BLaER1 treated with 17β-estradiol and CSF1 and Interleukin-3, amounts not matched to agents 10 nM and 100 nM (cell line): ENCODE results near the gene TPSB2.
A peak's percentile ranks its signal among the peaks of the same experiment; 100 is the strongest.
"Not testable (repeated sequence)": the region's sequence is repeated elsewhere in the genome, so short reads cannot be mapped to it uniquely, and the experiment has no call there.

ENCODE experiments used
- H3K27ac ChIP-seq, 11 experiments: shearing (Covaris generic); formaldehyde crosslinking; 2 replicates each; pipeline ENCODE4 v1.8.1; 2022
- H3K27me3 ChIP-seq, 11 experiments: shearing (Covaris generic); formaldehyde crosslinking; 2 replicates each; pipeline ENCODE4 v1.8.1; 2022
- H3K36me3 ChIP-seq, 11 experiments: shearing (Covaris generic); formaldehyde crosslinking; 2 replicates each; pipeline ENCODE4 v1.8.1; 2022
- H3K4me1 ChIP-seq, 10 experiments: shearing (Covaris generic); formaldehyde crosslinking; 2 replicates each; pipeline ENCODE4 v1.8.1; 2022
- H3K4me2 ChIP-seq, 11 experiments: shearing (Covaris generic); formaldehyde crosslinking; 2 replicates each; pipeline ENCODE4 v1.8.1; 2022
- H3K4me3 ChIP-seq, 10 experiments: shearing (Covaris generic); formaldehyde crosslinking; 2 replicates each; pipeline ENCODE4 v1.8.1; 2022
- H3K9ac ChIP-seq, 11 experiments: shearing (Covaris generic); formaldehyde crosslinking; 2 replicates each; pipeline ENCODE4 v1.8.1; 2022
- H3K9me3 ChIP-seq, 11 experiments: shearing (Covaris generic); formaldehyde crosslinking; replicated peaks in 1 of 11; 2 replicates each; pipeline ENCODE4 v1.8.1; 2022
- H4K20me1 ChIP-seq, 11 experiments: shearing (Covaris generic); formaldehyde crosslinking; 2 replicates each; pipeline ENCODE4 v1.8.1; 2022
- Cebpa-rat ChIP-seq, 11 experiments: shearing (Covaris generic); IDR thresholded peaks; 2 replicates each; pipeline ENCODE4 v1.8.1; 2022

TPSB2 gene

DNA sequence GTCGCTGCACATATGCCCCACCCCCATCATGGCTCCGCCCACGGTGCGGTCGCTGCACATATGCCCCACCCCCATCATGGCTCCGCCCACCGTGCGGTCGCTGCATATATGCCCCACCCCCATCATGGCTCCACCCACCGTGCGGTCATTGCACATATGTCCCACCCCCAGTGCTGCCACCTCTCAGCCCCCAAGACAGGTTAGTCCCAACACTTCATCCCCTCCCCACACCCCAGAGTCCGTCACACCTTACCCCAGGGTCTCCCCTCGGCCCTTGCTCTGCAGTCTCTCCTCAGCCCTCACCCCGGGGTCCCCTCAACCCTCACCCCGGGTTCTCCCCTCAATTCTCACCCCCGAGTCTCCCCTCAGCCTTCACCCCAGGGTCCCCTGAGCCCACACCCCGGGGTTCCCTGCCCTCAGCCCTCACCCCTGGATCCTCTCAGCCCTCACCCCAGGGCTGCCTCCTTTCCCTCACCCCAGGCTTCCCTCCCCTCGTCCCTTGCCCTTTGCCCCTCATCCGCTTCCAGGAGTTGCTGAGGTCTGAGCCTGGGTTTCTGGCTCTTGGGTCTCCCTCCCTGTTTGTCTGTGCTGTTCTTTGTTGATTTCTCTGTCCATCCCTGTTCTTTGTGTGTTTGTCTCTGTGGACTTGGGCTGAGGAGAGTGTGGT, 30.5 kb downstream of the TPSB2 start:
- H3K27me3 ChIP-seq = no peaks in the 10 kb centered on the region
- no peak overlapping the region for H3K4me2 ChIP-seq
- H3K4me1 ChIP-seq = peaks cover 0 to 16% (median 0%) of the 10 kb centered on the region in 10 experiments; a peak in 8 of 20 replicates

DNA sequence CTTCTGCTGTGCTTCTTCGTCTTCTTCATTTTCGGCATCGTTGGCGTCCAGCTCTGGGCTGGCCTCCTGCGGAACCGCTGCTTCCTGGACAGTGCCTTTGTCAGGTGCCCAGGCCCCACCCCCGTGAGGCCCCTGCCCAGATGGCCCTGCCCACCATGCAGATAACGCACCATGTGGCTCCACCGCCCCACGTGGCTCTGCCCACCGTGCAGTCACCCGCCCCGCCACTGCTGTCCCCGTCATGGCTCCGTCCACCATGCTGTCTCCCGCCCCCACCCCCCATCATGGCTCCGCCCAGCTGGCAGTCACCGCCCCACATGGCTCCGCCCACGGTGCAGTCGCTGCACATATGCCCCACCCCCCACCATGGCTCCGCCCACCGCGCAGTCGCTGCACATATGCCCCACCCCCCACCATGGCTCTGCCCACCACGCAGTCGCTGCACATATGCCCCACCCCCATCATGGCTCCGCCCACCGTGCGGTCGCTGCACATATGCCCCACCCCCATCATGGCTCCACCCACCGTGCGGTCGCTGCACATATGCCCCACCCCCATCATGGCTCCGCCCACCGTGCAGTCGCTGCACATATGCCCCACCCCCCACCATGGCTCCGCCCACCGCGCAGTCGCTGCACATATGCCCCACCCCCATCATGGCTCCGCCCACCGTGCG, 31.2 kb downstream of the TPSB2 start:
- H3K4me2 ChIP-seq, H3K4me3 ChIP-seq, H3K27me3 ChIP-seq, H3K9me3 ChIP-seq, H3K9ac ChIP-seq, H3K27ac ChIP-seq: not testable (repeated sequence)
- Histone ChIP-seq H3K4me1 (peaks cover 0 to 20% (median under 1%) of the 10 kb centered on the region in 10 experiments; a peak in 8 of 20 replicates), H4K20me1 (peaks cover 0 to 66% (median 42%) of the 10 kb centered on the region in 11 experiments; a peak in 18 of 22 replicates), H3K36me3 (peaks cover 0 to 11% (median 0%) of the 10 kb centered on the region in 11 experiments; a peak in 7 of 22 replicates)

More for the DNA sequence above, 30.5 kb downstream of the TPSB2 start:
- Histone ChIP-seq H3K9ac (no peak overlapping the region), H3K4me3 (no peak overlapping the region), H3K9me3 (no peaks in the 10 kb centered on the region), H4K20me1 (peaks cover 0 to 65% (median 36%) of the 10 kb centered on the region in 11 experiments; a peak in 17 of 22 replicates), H3K27ac (no peak overlapping the region), H3K36me3 (peaks cover 0 to 11% (median 0%) of the 10 kb centered on the region in 11 experiments; a peak in 7 of 22 replicates)
- no peak for TF ChIP-seq Cebpa-rat (IDR thresholded peaks at IDR 0.05)

DNA sequence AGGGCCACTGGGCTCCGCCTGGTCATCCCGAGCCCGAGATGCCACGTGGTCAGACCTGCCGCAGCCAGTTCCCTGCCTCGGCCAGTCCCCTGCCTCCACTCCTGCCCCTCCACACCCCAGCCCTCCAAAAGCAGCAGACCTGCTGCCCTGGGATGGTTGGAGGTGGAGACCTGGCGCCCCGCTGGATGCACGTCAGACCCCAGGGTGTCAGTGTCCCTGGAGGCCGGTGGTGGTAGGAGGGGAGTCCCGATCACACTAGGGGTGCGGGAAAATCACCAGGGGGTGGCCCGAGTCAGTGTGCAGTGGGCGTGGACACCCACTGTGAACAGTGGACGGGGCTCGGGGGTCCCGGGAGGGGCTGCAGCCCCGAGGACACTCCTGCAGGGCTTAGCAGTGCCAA, 31.8 kb downstream of the TPSB2 start:
- Histone ChIP-seq H3K9ac (no peak overlapping the region), H3K4me3 (no peak overlapping the region)

DNA sequence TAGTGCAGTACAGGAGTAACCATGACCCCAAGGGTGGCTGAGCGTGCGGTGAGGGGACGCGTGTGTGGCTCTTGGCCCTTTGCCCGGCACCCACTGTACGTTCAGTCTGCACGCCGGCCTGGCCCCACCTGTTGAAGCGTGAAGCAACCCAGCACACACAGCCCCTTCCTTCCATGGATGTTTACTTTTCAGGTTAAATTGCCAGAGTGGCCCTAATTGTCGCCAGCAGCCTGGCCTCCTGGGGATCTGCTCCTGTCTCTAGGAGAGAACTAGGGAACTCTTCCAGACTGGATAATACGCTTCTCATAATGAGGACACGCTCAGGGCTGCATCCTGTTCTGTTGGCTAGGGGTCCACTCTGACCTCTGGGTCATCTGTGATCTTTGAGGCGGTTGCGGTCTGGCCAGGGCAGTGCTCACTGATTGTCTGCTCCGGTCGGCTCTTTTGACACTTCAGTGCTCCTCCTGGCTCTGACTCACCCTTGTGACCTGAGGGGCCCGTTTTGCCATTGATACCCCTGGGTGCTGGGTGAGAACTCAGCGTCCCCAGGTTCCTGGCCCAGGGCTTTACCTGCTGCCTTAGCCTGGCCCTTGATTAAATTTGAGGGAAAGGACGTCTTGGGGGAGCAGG, 32.6 kb downstream of the TPSB2 start:
- Histone ChIP-seq H3K27me3 (no peaks in the 10 kb centered on the region), H3K4me1 (peaks cover 0 to 34% (median 13%) of the 10 kb centered on the region in 10 experiments; a peak in 14 of 20 replicates), H4K20me1 (peaks cover 0 to 69% (median 56%) of the 10 kb centered on the region in 11 experiments; a peak in 18 of 22 replicates), H3K4me2 (no peak overlapping the region), H3K9me3 (no peaks in the 10 kb centered on the region), H3K36me3 (peaks cover 0 to 10% (median 0%) of the 10 kb centered on the region in 11 experiments; a peak in 7 of 22 replicates), H3K27ac (no peak overlapping the region), H3K4me3 (no peak overlapping the region), H3K9ac (no peak overlapping the region)
- TF ChIP-seq Cebpa-rat (IDR thresholded peaks at IDR 0.05) = no peak

More for the DNA sequence above, 31.8 kb downstream of the TPSB2 start:
- Histone ChIP-seq H4K20me1 (peaks cover 0 to 69% (median 48%) of the 10 kb centered on the region in 11 experiments; a peak in 18 of 22 replicates), H3K36me3 (peaks cover 0 to 11% (median 0%) of the 10 kb centered on the region in 11 experiments; a peak in 7 of 22 replicates), H3K4me2 (no peak overlapping the region), H3K9me3 (no peaks in the 10 kb centered on the region), H3K4me1 (peaks cover 0 to 26% (median 6%) of the 10 kb centered on the region in 10 experiments; a peak in 13 of 20 replicates), H3K27me3 (no peaks in the 10 kb centered on the region), H3K27ac (no peak overlapping the region)
- TF ChIP-seq Cebpa-rat (IDR thresholded peaks at IDR 0.05) = no peak

DNA sequence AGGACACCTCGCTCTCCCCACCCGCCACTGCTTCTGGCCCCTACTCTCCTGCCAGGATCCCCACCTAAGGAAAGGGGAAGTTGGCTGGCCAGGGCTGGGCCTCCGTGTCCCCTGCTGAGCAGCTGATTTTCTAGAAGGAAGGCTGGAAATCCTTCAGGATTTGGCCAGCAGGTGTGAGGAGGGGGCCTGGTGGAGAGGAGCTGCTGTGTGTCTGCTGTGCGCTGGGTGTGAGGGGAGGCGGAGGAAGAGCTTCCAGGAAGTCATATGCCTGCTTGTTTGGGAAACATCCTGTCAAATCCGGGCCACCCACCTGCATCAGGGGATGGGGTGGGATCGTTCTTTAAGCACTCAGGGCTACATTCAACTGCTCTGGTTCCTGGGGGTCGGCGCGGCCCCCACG, 33.5 kb downstream of the TPSB2 start:
- Histone ChIP-seq H3K9me3 (no peaks in the 10 kb centered on the region), H3K4me2 (no peak overlapping the region; a peak in 1 of 22 replicates), H3K36me3 (peaks cover 0 to 5% (median 0%) of the 10 kb centered on the region in 11 experiments; a peak in 5 of 22 replicates), H3K27me3 (no peaks in the 10 kb centered on the region), H4K20me1 (peaks cover 0 to 74% (median 60%) of the 10 kb centered on the region in 11 experiments; a peak in 18 of 22 replicates), H3K9ac (no peak overlapping the region), H3K27ac (no peak overlapping the region), H3K4me1 (peaks cover 0 to 36% (median 13%) of the 10 kb centered on the region in 10 experiments; a peak in 14 of 20 replicates), H3K4me3 (no peak overlapping the region)
- no peak for TF ChIP-seq Cebpa-rat (IDR thresholded peaks at IDR 0.05)

DNA sequence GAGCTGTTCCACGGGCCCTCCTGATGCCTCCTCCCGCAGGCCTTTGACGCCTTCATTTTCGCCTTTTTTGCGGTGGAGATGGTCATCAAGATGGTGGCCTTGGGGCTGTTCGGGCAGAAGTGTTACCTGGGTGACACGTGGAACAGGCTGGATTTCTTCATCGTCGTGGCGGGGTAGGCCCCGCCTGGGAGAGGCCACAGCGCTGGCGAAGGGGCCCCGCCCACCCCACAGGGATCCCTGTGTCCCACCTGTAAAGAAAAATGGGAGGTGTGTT, 34.7 kb downstream of the TPSB2 start:
- peaks cover 0 to 83% (median 67%) of the 10 kb centered on the region in 11 experiments; a peak in 19 of 22 replicates for H4K20me1 ChIP-seq
- H3K36me3 ChIP-seq = no peaks in the 10 kb centered on the region; a peak in 1 of 22 replicates
- H3K9me3 ChIP-seq = no peaks in the 10 kb centered on the region
- H3K4me3 ChIP-seq = no peak overlapping the region
- no peak for TF ChIP-seq Cebpa-rat (IDR thresholded peaks at IDR 0.05)
- H3K4me2 ChIP-seq = no peak overlapping the region
- no peak overlapping the region for H3K27ac ChIP-seq
- H3K27me3 ChIP-seq = no peaks in the 10 kb centered on the region
- no peak overlapping the region for H3K9ac ChIP-seq
- peaks cover 0 to 40% (median 14%) of the 10 kb centered on the region in 10 experiments; a peak in 14 of 20 replicates for H3K4me1 ChIP-seq

DNA sequence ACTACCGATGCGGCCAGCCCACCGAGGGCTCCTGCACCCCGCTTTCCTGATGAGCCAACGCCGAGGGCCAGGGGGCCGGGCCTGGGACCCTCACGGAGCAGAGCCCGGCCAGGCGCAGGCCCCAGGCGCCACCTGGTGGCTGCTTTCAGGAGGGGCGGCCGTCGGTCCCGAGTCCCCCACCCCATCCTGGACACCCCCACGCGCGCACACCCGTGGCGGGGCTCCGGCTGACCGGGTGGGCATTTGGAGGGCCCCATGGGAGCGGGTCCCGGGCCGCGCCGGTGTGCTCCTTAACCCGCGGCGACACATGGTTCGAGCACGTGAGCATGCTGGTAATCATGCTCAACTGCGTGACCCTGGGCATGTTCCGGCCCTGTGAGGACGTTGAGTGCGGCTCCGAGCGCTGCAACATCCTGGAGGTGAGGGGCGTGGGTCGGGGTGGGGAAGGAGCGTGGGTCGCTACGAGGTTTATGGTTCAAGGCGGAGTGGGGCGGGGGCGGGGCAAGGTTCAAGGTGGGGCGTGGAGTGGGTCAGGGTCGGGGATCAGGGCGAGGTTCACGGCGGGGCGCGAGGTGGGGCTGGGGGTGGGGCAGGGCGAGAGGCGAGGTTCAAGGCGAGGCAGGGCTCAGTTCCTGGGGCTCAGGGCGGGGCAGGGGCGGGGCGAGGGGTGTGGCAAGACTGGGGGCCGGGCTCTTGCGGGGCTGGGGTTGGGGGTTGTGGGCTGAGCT, 35.2 kb downstream of the TPSB2 start:
- Histone ChIP-seq H3K4me2 (no peak overlapping the region), H3K36me3 (no peaks in the 10 kb centered on the region), H3K9ac (no peak overlapping the region), H3K27me3 (no peaks in the 10 kb centered on the region), H3K4me1 (peaks cover 0 to 45% (median 17%) of the 10 kb centered on the region in 10 experiments; a peak in 14 of 20 replicates), H4K20me1 (peaks cover 0 to 87% (median 72%) of the 10 kb centered on the region in 11 experiments; a peak in 19 of 22 replicates), H3K9me3 (no peaks in the 10 kb centered on the region), H3K27ac (no peak overlapping the region), H3K4me3 (no peak overlapping the region)
- no peak for TF ChIP-seq Cebpa-rat (IDR thresholded peaks at IDR 0.05)

DNA sequence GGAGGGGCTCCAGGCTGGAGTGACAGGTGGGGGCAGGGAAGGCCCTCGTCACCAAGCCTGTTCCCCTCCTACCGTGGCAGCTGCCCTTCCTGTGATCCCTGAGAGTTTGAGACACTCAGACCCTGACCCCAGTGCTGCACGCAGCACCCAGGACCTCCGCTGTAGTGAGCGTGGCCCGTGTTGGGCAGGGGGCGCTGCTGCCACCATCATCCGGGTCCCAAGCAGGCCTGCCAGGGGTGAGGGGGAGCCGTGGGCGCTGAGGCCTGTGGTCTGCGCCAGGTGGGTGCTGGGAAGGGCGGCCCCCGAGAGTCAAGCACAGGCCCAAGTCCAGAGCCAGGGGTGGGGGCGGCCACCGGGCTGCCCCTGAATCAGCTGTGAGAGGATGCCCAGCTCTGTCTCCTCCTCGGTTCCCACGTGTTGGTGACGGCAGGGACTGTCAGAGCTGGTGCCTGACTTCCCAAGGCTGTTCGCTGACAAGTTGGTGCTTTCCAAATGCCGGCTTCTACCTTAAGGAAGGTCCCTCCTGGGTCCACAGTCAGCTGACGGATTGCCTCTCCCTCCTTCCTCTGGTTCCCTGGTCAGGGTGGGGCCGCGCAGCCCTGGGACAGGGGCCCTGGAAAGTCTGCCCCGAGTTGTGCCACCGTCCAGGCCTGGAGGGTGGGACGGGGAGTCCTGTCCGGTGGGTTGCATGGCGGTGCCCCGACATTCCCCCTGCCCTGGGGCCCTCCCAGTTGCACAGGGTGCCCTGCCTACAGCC, 36.0 kb downstream of the TPSB2 start:
- Histone ChIP-seq H3K4me1 (peaks cover 0 to 53% (median 24%) of the 10 kb centered on the region in 10 experiments; a peak in 17 of 20 replicates), H4K20me1 (peaks cover 0 to 91% (median 80%) of the 10 kb centered on the region in 11 experiments; a peak in 20 of 22 replicates), H3K36me3 (no peaks in the 10 kb centered on the region), H3K27ac (no peak overlapping the region), H3K9me3 (no peaks in the 10 kb centered on the region), H3K27me3 (0 out of 22 replicates have a peak, but pooled peaks cover 0 to under 1% (median 0%) of the 10 kb centered on the region in 11 experiments), H3K4me2 (peak overlapping the region in 1 of 11 experiments; percentile 24; a peak in 1 of 22 replicates), H3K9ac (no peak overlapping the region), H3K4me3 (no peak overlapping the region)
- TF ChIP-seq Cebpa-rat (IDR thresholded peaks at IDR 0.05) = no peak
